ENCODE results near the gene HPD.
A peak's percentile ranks its signal among the peaks of the same experiment; 100 is the strongest.

HPD gene

DNA sequence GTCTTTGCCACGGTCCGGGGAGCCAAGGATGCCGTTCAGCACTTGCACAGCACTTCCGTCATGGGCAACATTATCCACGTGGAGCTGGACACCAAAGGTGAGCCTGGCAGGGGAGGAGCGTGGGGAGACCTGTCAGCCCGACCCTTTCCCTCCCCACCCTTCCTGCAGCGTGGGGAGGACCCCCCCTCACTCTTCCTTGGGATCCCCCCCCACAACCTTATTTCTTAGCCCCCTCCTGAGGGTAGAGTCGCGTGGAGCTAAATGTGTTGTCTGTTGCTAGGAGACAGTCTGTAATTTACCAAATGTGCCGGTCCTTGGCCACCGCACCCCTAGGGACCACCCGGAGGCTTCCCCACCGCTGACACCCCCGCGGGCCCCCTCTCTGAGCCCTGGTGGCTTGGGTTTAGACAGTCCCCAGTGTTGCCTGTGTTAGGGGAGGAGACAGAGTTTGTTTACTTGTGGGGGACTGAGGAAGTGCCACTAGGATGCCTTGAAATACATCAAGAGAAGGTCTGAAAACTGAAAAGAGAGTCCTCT is 52.6 kb downstream of the HPD start:
- H4K20me1 ChIP-seq (ENCODE audit: insufficient read depth): no peaks in the 10 kb centered on the region
- H2AFZ ChIP-seq (ENCODE audit: low read depth): no peak overlapping the region
- H3K79me2 ChIP-seq (ENCODE audit: insufficient read depth, low read depth): peaks cover 47% of the 10 kb centered on the region
- H3K4me3 ChIP-seq (IDR thresholded peaks at IDR 0.05; ENCODE audit: insufficient read depth, low read depth, low read length): no peak overlapping the region
- peaks cover 9% of the 10 kb centered on the region for H3K4me1 ChIP-seq (ENCODE audit: low read depth, poor library complexity, severe bottlenecking)
- H3K36me3 ChIP-seq (ENCODE audit: insufficient read depth): no peaks in the 10 kb centered on the region
- H3K27me3 ChIP-seq (ENCODE audit: insufficient read depth, low read depth): no peaks in the 10 kb centered on the region
- peak overlapping the region; percentile 65; the same call in 1 of the 2 replicates for H3K9ac ChIP-seq
- peak overlapping the region; percentile 51; the same call in 1 of the 2 replicates for H3K4me2 ChIP-seq
- TF ChIP-seq CTCF (conservative IDR thresholded peaks at IDR 0.05; ENCODE audit: low read depth, low read length): no peak
- no peak overlapping the region; the same call in 1 of the 2 replicates for H3K27ac ChIP-seq

GRCh38 chr12:121805171-121806008 is 53.3 kb downstream of the HPD start:
- no peaks in the 10 kb centered on the region for H4K20me1 ChIP-seq (ENCODE audit: insufficient read depth)
- no peak overlapping the region for H2AFZ ChIP-seq (ENCODE audit: low read depth)
- H3K9ac ChIP-seq: peak overlapping the region; percentile 65; the same call in 1 of the 2 replicates
- H3K27ac ChIP-seq: peak overlapping the region; percentile 55; the same call in 1 of the 2 replicates
- H3K27me3 ChIP-seq (ENCODE audit: insufficient read depth, low read depth): no peaks in the 10 kb centered on the region
- no peak for TF ChIP-seq CTCF (conservative IDR thresholded peaks at IDR 0.05; ENCODE audit: low read depth, low read length)
- H3K4me3 ChIP-seq (IDR thresholded peaks at IDR 0.05; ENCODE audit: insufficient read depth, low read depth, low read length): no peak overlapping the region
- peak overlapping the region; percentile 51 for H3K4me2 ChIP-seq
- peaks cover 46% of the 10 kb centered on the region for H3K79me2 ChIP-seq (ENCODE audit: insufficient read depth, low read depth)
- no peaks in the 10 kb centered on the region for H3K36me3 ChIP-seq (ENCODE audit: insufficient read depth)
- H3K4me1 ChIP-seq (ENCODE audit: low read depth, poor library complexity, severe bottlenecking): peaks cover 9% of the 10 kb centered on the region

- Histone ChIP-seq H2AFZ (ENCODE audit: low read depth) (no peak overlapping the region), H3K36me3 (ENCODE audit: insufficient read depth) (no peaks in the 10 kb centered on the region), H3K79me2 (ENCODE audit: insufficient read depth, low read depth) (peaks cover 46% of the 10 kb centered on the region), H3K4me2 (peak overlapping the region; percentile 48; the same call in 1 of the 2 replicates), H3K9ac (peak overlapping the region; percentile 65; the same call in 1 of the 2 replicates), H3K27ac (peak overlapping the region; percentile 55; the same call in 1 of the 2 replicates), H3K4me1 (ENCODE audit: low read depth, poor library complexity, severe bottlenecking) (peaks cover 9% of the 10 kb centered on the region), H3K4me3 (IDR thresholded peaks at IDR 0.05; ENCODE audit: insufficient read depth, low read depth, low read length) (no peak overlapping the region), H3K27me3 (ENCODE audit: insufficient read depth, low read depth) (no peaks in the 10 kb centered on the region), H4K20me1 (ENCODE audit: insufficient read depth) (no peaks in the 10 kb centered on the region)
- TF ChIP-seq CTCF (conservative IDR thresholded peaks at IDR 0.05; ENCODE audit: low read depth, low read length): no peak
Measured at GRCh38 chr12:121804417-121805111, 54.1 kb downstream of the HPD start.

DNA sequence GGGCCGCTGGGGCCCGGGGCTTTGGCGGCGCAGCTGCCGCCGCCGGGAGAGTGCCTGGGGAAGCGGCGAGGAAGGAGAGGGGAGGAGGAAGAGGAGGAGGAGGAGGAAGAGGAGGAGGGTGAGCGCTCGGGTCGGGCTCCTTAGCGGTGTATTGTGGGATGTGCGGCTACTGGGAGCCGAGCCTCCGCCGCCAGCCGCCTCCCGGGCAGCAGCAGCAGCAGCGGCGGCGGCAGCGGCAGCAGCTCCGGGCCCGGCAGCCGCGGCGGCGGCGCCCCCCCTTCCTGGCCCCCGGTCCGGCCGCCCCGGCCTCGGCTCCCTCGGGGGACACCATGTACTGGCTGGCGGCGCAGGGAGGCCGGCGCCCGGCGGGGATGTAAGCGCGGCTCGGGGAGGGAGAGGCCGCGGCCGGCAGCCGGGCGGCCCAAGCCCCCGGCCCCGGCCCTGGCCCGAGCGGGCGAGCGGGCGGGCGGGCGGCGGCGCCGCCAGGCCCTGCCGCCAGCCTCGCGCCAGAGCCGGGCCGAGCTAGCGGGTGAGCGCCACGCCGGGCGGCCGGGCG is 54.7 kb downstream of the HPD start, which contains the start of gene SETD1B:
SETD1B (plus strand) TSS at position 149 of the 556 bp plus-strand sequence. CDS start 729 bp downstream, outside the sequence.
- Histone ChIP-seq H4K20me1 (ENCODE audit: insufficient read depth) (no peaks in the 10 kb centered on the region), H2AFZ (ENCODE audit: low read depth) (peak within 1 kb of the TSS; percentile 30; the same call in 1 of the 2 replicates), H3K4me2 (peak within 1 kb of the TSS; percentile 97), H3K4me3 (IDR thresholded peaks at IDR 0.05; ENCODE audit: insufficient read depth, low read depth, low read length) (no peak within 1 kb of the TSS), H3K36me3 (ENCODE audit: insufficient read depth) (no peaks in the 10 kb centered on the region), H3K4me1 (ENCODE audit: low read depth, poor library complexity, severe bottlenecking) (peaks cover 13% of the 10 kb centered on the region), H3K9ac (peak within 1 kb of the TSS; percentile 99), H3K27ac (peak within 1 kb of the TSS; percentile 100), H3K79me2 (ENCODE audit: insufficient read depth, low read depth) (peaks cover 46% of the 10 kb centered on the region), H3K27me3 (ENCODE audit: insufficient read depth, low read depth) (no peaks in the 10 kb centered on the region)
- no peak for TF ChIP-seq CTCF (conservative IDR thresholded peaks at IDR 0.05; ENCODE audit: low read depth, low read length)
